H1 (cell line): ENCODE measurements around the gene PXMP4. TPM values are rescaled to one million over a fixed set of nuclear protein-coding genes. Genes with fewer than 3 reads are reported as not detected.
A peak's percentile ranks its signal among the peaks of the same experiment; 100 is the strongest.

ENCODE experiments used
- CTCF ChIA-PET: fragments of 300-600 bp; sonication (Branson Sonifier 250); formaldehyde crosslinking; loops from one replicate; lab custom pipeline; 2021; ENCODE audit not compliant: partially characterized antibody; lab: Charles Lee
- POLR2A ChIA-PET: fragments of 300-600 bp; sonication (Branson Sonifier 250); formaldehyde crosslinking; loops from one replicate; lab custom pipeline; 2021; ENCODE audit warnings: inconsistent platforms; ENCODE audit not compliant: partially characterized antibody; lab: Charles Lee
- DNase-seq, 2 experiments: peaks; one replicate each; pipeline versions ENCODE4 v3.0.0 to v3.0.0-alpha.2; 2010 to 2022; ENCODE audit warnings: low spot score in 2 of 2, low read depth in 1 of 2, mixed read lengths in 1 of 2
- FAIRE-seq: peaks from 2 replicates; lab custom pipeline; 2011; peaks lifted over from hg19 to GRCh38; lab: Jason Lieb, UNC
- H2AFZ ChIP-seq: 2 replicates; pipeline ENCODE4 v1.8.1; 2012; ENCODE audit warnings: low read length, inconsistent platforms
- H2AK5ac ChIP-seq: 2 replicates; pipeline ENCODE4 v1.6.1; 2013; ENCODE audit warnings: low read depth, low read length
- H2BK120ac ChIP-seq: replicated peaks from 2 replicates; pipeline ENCODE3; 2013; ENCODE audit warnings: low read depth, low read length, inconsistent platforms
- H2BK12ac ChIP-seq: 2 replicates; pipeline ENCODE4 v1.6.1; 2013; ENCODE audit warnings: low read depth, low read length
- H2BK15ac ChIP-seq: 2 replicates; pipeline ENCODE4 v1.6.1; 2013; ENCODE audit warnings: low read length
- H2BK20ac ChIP-seq: 2 replicates; pipeline ENCODE4 v1.6.1; 2013; ENCODE audit warnings: low read length
- H2BK5ac ChIP-seq: 2 replicates; pipeline ENCODE4 v1.6.1; 2013; ENCODE audit warnings: low read depth, low read length
- H3K14ac ChIP-seq: 2 replicates; pipeline ENCODE4 v1.6.1; 2013; ENCODE audit warnings: inconsistent platforms; ENCODE audit not compliant: insufficient read length
- H3K18ac ChIP-seq: 2 replicates; pipeline ENCODE4 v1.6.1; 2013; ENCODE audit warnings: low read length; ENCODE audit errors: extremely low read depth
- H3K23ac ChIP-seq: 2 replicates; pipeline ENCODE4 v1.6.1; 2013; ENCODE audit warnings: inconsistent platforms; ENCODE audit not compliant: insufficient read length
- H3K23me2 ChIP-seq: 2 replicates; pipeline ENCODE4 v1.6.1; 2013; ENCODE audit warnings: low read depth, low read length
- H3K27ac ChIP-seq: 2 replicates; pipeline ENCODE4 v1.6.1; 2011; ENCODE audit warnings: low read depth, low read length, inconsistent platforms
- H3K27me3 ChIP-seq, 4 experiments: replicated peaks in 1 of 4; 1 replicate in 1 of 4; 2 replicates in 3 of 4; pipeline versions ENCODE4 v1.6.1 to v1.8.1; 2011 to 2013; ENCODE audit warnings: low read length in 3 of 4, mild to moderate bottlenecking in 3 of 4, inconsistent platforms in 2 of 4, mixed read lengths in 2 of 4, moderate library complexity in 1 of 4; ENCODE audit not compliant: control insufficient read depth in 3 of 4, insufficient read depth in 3 of 4; ENCODE audit errors: extremely low read depth in 1 of 4
- H3K36me3 ChIP-seq, 4 experiments: 2 replicates each; pipeline versions ENCODE4 v1.6.1 to v1.8.1; 2011 to 2013; ENCODE audit warnings: mild to moderate bottlenecking in 4 of 4, low read length in 3 of 4, moderate library complexity in 2 of 4, control low read depth in 1 of 4, inconsistent platforms in 1 of 4; ENCODE audit not compliant: insufficient read depth in 4 of 4, control insufficient read depth in 2 of 4
- H3K4ac ChIP-seq: replicated peaks from 2 replicates; pipeline ENCODE3; 2013; ENCODE audit warnings: low read length, low read depth, mixed read lengths, inconsistent platforms; ENCODE audit not compliant: insufficient read length
- H3K4me1 ChIP-seq, 4 experiments: replicated peaks in 1 of 4; 1 replicate in 1 of 4; 2 replicates in 3 of 4; pipeline versions ENCODE4 v1.6.1 to v1.8.1; 2011 to 2013; ENCODE audit warnings: low read length in 3 of 4, inconsistent platforms in 2 of 4, mixed read lengths in 1 of 4; ENCODE audit not compliant: insufficient read depth in 4 of 4, control insufficient read depth in 3 of 4
- H3K4me2 ChIP-seq, 2 experiments: 2 replicates each; pipeline versions ENCODE4 v1.6.1 to v1.8.1; 2011 to 2013; ENCODE audit warnings: low read depth in 2 of 2, low read length in 2 of 2, control low read depth in 1 of 2, inconsistent platforms in 1 of 2, mild to moderate bottlenecking in 1 of 2; ENCODE audit not compliant: insufficient read depth in 1 of 2
- H3K4me3 ChIP-seq, 4 experiments: fragments of 200-600, 300-600 bp in 1 of 4; sonication (generic), shearing (Covaris generic), sonication (Bioruptor Twin) in 1 of 4; 2 replicates each; pipeline versions ENCODE4 v1.5.1 to v1.8.1; 2011 to 2016; ENCODE audit warnings: low read length in 4 of 4, low read depth in 3 of 4, control low read depth in 2 of 4, inconsistent platforms in 2 of 4, mild to moderate bottlenecking in 2 of 4, mixed read lengths in 1 of 4, moderate library complexity in 1 of 4; ENCODE audit not compliant: insufficient read depth in 2 of 4; ENCODE audit errors: extremely low read depth in 1 of 4
- H3K56ac ChIP-seq: replicated peaks from 2 replicates; pipeline ENCODE3; 2013; ENCODE audit warnings: low read depth, mild to moderate bottlenecking, mixed read lengths, low read length, inconsistent platforms; ENCODE audit not compliant: insufficient read length
- H3K79me1 ChIP-seq: 2 replicates; pipeline ENCODE4 v1.6.1; 2013; ENCODE audit warnings: low read depth, low read length, control low read depth
- H3K79me2 ChIP-seq, 2 experiments: 2 replicates each; pipeline versions ENCODE4 v1.6.1 to v1.8.1; 2012 to 2013; ENCODE audit warnings: low read length in 2 of 2, mild to moderate bottlenecking in 2 of 2, inconsistent platforms in 1 of 2; ENCODE audit not compliant: insufficient read depth in 2 of 2, control insufficient read depth in 1 of 2
- H3K9ac ChIP-seq, 4 experiments: replicated peaks in 1 of 4; 1 replicate in 1 of 4; 2 replicates in 3 of 4; pipeline versions ENCODE4 v1.6.1 to v1.8.1; 2011 to 2013; ENCODE audit warnings: low read depth in 3 of 4, low read length in 3 of 4, control low read depth in 2 of 4, mild to moderate bottlenecking in 2 of 4, moderate library complexity in 2 of 4, inconsistent platforms in 1 of 4; ENCODE audit errors: extremely low read depth in 1 of 4
- H3K9me3 ChIP-seq, 2 experiments: 2 replicates each; pipeline versions ENCODE4 v1.6.1 to v1.8.1; 2012 to 2013; ENCODE audit warnings: mild to moderate bottlenecking in 2 of 2, moderate library complexity in 2 of 2, control low read depth in 1 of 2, inconsistent platforms in 1 of 2, low read depth in 1 of 2, low read length in 1 of 2, mixed read lengths in 1 of 2; ENCODE audit not compliant: insufficient read depth in 2 of 2
- H4K20me1 ChIP-seq, 2 experiments: replicated peaks in 1 of 2; 2 replicates each; pipeline versions ENCODE3 to v1.8.1; 2011 to 2013; ENCODE audit warnings: inconsistent platforms in 2 of 2, low read length in 2 of 2, mild to moderate bottlenecking in 1 of 2; ENCODE audit not compliant: insufficient read depth in 2 of 2, control insufficient read depth in 1 of 2
- H4K5ac ChIP-seq: 2 replicates; pipeline ENCODE4 v1.6.1; 2013; ENCODE audit warnings: low read length, low read depth, mixed read lengths, inconsistent platforms; ENCODE audit not compliant: insufficient read length
- H4K8ac ChIP-seq: 2 replicates; pipeline ENCODE4 v1.8.0; 2013; ENCODE audit warnings: mild to moderate bottlenecking, moderate library complexity, low read length, inconsistent platforms; ENCODE audit not compliant: insufficient read depth; ENCODE audit errors: extremely low read depth
- H4K91ac ChIP-seq: replicated peaks from 2 replicates; pipeline ENCODE3; 2013; ENCODE audit warnings: low read length, mixed read lengths, inconsistent platforms; ENCODE audit not compliant: insufficient read length
- CTBP2 ChIP-seq: IDR thresholded peaks from 2 replicates; pipeline ENCODE4 v1.7.0; 2011; ENCODE audit warnings: borderline replicate concordance, mild to moderate bottlenecking, moderate library complexity, mixed read lengths, low read length; ENCODE audit not compliant: insufficient read depth, insufficient read length
- MAX ChIP-seq: IDR thresholded peaks from 2 replicates; pipeline ENCODE4 v1.6.1; 2012; ENCODE audit warnings: inconsistent platforms
- WGBS, 2 experiments: shearing (Covaris generic) in 1 of 2; methylation state at CpG; one replicate each; pipeline versions ENCODE4 v1.1.6 to v1.1.7; 2013 to 2015; ENCODE audit warnings: low lambda C conversion rate in 2 of 2, mixed read lengths in 2 of 2, inconsistent platforms in 1 of 2, low coverage in 1 of 2, missing lambda C conversion rate in 1 of 2; ENCODE audit not compliant: insufficient replicate concordance in 2 of 2, insufficient coverage in 1 of 2, insufficient read length in 1 of 2; ENCODE audit errors: extremely low coverage in 1 of 2, missing lambda C conversion rate in 1 of 2; 5-methylcytosine and 5-hydroxymethylcytosine counted together
- polyA plus RNA-seq, 7 experiments: library from polyadenylated mRNA; depleted of rRNA in 3 of 7; stranded (reverse) in 5 of 7; unstranded in 2 of 7; fragments of >200 nt in 5 of 7; fragments of 200-250 nt in 2 of 7; gene quantifications; 1 replicate in 5 of 7; 2 replicates in 1 of 7; 4 replicates in 1 of 7; pipeline versions ENCODE4 v1.2.1 to v1.2.3, GENCODE V29; 2011 to 2013; ENCODE audit warnings: missing spikeins in 2 of 7, mixed read lengths in 2 of 7
- total RNA-seq: library from RNA; stranded (reverse); fragmentation: NEBNext Ultra II Directional; extraction: Animal tissue kit (Norgen Biotek cat#: 25700); gene quantifications from 2 replicates; pipeline ENCODE4 v1.2.1, GENCODE V29; 2021

Gene PXMP4
- total and polyA plus RNA-seq, 2 of the 8 experiments (the other 6 are each of a cell fraction or from before 2014, with no cell fraction given), result 3.3 to 3.4 TPM

GRCh38 chr20:33693289-33693688 lies 26.8 kb downstream of the PXMP4 start:
- WGBS, 2 experiments, result 84% methylated on average over 5 of the region's 5 CpGs; no CpG with 5 or more reads in 1 of the 2 experiments
- Histone ChIP-seq H2AK5ac (no peak overlapping the region), H2BK5ac (no peak overlapping the region), H3K23me2 (no peaks in the 10 kb centered on the region), H2BK120ac (no peak overlapping the region), H3K4me1 (peaks cover 0 to 16% (median 9%) of the 10 kb centered on the region in 4 experiments; a peak in 6 of 7 replicates), H3K79me1 (no peaks in the 10 kb centered on the region), H2AFZ (no peak overlapping the region), H3K14ac (no peak overlapping the region), H4K8ac (no peak overlapping the region), H3K27ac (no peak overlapping the region), H2BK15ac (no peak overlapping the region), H3K9me3 (peaks cover 0 to under 1% of the 10 kb centered on the region in 2 experiments; a peak in 1 of 4 replicates), H2BK12ac (0 out of 2 replicates have a peak overlapping the region, but pooled peaks have one; percentile 39), H3K4me2 (no peak overlapping the region), H3K27me3 (peaks cover 0 to 6% (median 2%) of the 10 kb centered on the region in 4 experiments; a peak in 4 of 7 replicates), H3K18ac (no peak overlapping the region), H4K5ac (no peak overlapping the region), H3K79me2 (no peaks in the 10 kb centered on the region), H3K36me3 (no peaks in the 10 kb centered on the region), H4K91ac (no peak overlapping the region), H3K9ac (no peak overlapping the region), H2BK20ac (no peak overlapping the region), H4K20me1 (no peaks in the 10 kb centered on the region), H3K23ac (no peak overlapping the region), H3K56ac (no peak overlapping the region), H3K4ac (peak overlapping the region; percentile 51), H3K4me3 (no peak overlapping the region)
- POLR2A ChIA-PET, result interaction anchor here (0.6 to 2.6 kb wide), 8 partner anchors 8 to 38 kb away, joined by 3 to 10 read pairs (median 4); partner anchors contain the start of genes PXMP4 and ZNF341
- CTCF ChIA-PET, result interaction anchor here (1.1 to 1.9 kb wide), 4 partner anchors 9 to 32 kb away, joined by 3 to 6 read pairs (median 6); no protein-coding TSS in a partner anchor
- FAIRE-seq (no peak), DNase-seq (no peak)
- TF ChIP-seq MAX (0 out of 2 replicates have a peak, but pooled peaks have one; percentile 10), CTBP2 (no peak)
